ENCODE data around the gene DHRS7B.

The DHRS7B gene

DNA sequence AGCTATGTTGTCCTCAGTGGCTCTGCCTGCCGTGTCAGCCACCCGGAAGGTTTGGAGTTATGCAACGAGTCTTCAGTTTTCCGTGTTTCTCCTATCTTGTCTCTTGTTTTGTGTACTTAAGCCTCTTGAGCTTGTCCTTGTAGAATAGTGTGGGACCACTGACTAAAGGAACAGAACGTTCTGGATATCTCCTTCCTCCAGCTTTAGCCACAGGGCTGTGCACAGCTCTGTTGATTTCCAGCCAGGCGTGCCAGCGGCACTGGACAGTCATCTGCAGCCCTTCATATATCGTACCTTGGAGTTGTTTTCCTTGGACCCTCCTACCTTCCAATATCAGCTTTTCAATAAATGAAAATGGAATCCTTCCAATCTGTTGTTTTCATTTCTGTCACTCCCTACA, 47.4 kb downstream of the DHRS7B start:
- Histone ChIP-seq H3K4me3 (IDR thresholded peaks at IDR 0.05; ENCODE audit: insufficient read depth, low read depth, low read length) (no peak overlapping the region), H3K4me2 (no peak overlapping the region), H4K20me1 (ENCODE audit: insufficient read depth) (no peaks in the 10 kb centered on the region), H3K27ac (no peak overlapping the region), H3K4me1 (ENCODE audit: low read depth, poor library complexity, severe bottlenecking) (peaks cover 3% of the 10 kb centered on the region), H3K27me3 (ENCODE audit: insufficient read depth, low read depth) (no peaks in the 10 kb centered on the region), H3K36me3 (ENCODE audit: insufficient read depth) (no peaks in the 10 kb centered on the region), H3K9ac (no peak overlapping the region), H2AFZ (ENCODE audit: low read depth) (no peak overlapping the region), H3K79me2 (ENCODE audit: insufficient read depth, low read depth) (no peaks in the 10 kb centered on the region)
- TF ChIP-seq, protein P1, sequence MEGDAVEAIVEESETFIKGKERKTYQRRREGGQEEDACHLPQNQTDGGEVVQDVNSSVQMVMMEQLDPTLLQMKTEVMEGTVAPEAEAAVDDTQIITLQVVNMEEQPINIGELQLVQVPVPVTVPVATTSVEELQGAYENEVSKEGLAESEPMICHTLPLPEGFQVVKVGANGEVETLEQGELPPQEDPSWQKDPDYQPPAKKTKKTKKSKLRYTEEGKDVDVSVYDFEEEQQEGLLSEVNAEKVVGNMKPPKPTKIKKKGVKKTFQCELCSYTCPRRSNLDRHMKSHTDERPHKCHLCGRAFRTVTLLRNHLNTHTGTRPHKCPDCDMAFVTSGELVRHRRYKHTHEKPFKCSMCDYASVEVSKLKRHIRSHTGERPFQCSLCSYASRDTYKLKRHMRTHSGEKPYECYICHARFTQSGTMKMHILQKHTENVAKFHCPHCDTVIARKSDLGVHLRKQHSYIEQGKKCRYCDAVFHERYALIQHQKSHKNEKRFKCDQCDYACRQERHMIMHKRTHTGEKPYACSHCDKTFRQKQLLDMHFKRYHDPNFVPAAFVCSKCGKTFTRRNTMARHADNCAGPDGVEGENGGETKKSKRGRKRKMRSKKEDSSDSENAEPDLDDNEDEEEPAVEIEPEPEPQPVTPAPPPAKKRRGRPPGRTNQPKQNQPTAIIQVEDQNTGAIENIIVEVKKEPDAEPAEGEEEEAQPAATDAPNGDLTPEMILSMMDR (conservative IDR thresholded peaks at IDR 0.05; ENCODE audit: low read depth, low read length) = no peak

- no peaks in the 10 kb centered on the region for H3K36me3 ChIP-seq (ENCODE audit: insufficient read depth)
- no peaks in the 10 kb centered on the region for H3K79me2 ChIP-seq (ENCODE audit: insufficient read depth, low read depth)
- H3K4me3 ChIP-seq (IDR thresholded peaks at IDR 0.05; ENCODE audit: insufficient read depth, low read depth, low read length) = no peak overlapping the region
- H4K20me1 ChIP-seq (ENCODE audit: insufficient read depth) = no peaks in the 10 kb centered on the region
- H3K4me1 ChIP-seq (ENCODE audit: low read depth, poor library complexity, severe bottlenecking) = peaks cover 3% of the 10 kb centered on the region
- no peak overlapping the region for H2AFZ ChIP-seq (ENCODE audit: low read depth)
- no peak overlapping the region for H3K4me2 ChIP-seq
- no peak overlapping the region for H3K27ac ChIP-seq
- no peaks in the 10 kb centered on the region for H3K27me3 ChIP-seq (ENCODE audit: insufficient read depth, low read depth)
- TF ChIP-seq, protein P1 (conservative IDR thresholded peaks at IDR 0.05; ENCODE audit: low read depth, low read length) = no peak
- H3K9ac ChIP-seq = no peak overlapping the region
Measured at GRCh38 chr17:21174713-21175112, 47.9 kb downstream of the DHRS7B start.

DNA sequence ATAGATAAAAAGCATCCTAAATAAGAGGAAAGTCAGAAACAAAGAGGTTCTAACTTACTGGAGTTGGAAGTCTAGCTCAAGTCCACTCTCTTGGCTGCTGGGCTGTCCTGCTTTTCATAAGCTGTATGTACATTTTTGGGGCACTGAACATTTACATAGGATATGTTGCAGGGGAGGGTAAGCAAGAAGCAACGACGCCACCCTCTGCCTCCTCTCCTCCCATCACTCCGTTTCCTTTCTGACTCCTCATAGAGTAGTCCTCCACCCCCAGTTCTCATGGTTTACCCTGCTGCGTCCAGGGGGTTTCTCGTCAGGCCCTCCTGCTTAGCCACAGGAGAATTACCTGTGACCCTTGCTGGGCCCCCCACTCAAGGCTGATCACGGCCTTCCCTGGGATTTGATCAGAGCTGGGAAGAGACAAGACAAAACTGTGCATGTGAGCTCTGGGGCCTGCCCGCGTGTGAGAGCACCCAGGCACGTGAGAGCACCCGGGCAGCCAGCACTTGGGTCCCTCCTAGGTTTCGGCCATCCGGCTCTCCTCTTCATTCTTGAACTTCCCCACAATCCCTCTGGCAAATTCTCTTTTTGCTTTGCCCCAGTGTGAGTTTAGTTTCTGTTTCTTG, 50.1 kb downstream of the DHRS7B start:
- H2AFZ ChIP-seq (ENCODE audit: low read depth) = no peak overlapping the region
- no peak overlapping the region for H3K9ac ChIP-seq
- H3K27ac ChIP-seq = no peak overlapping the region
- no peaks in the 10 kb centered on the region for H3K36me3 ChIP-seq (ENCODE audit: insufficient read depth)
- TF ChIP-seq, protein P1 (conservative IDR thresholded peaks at IDR 0.05; ENCODE audit: low read depth, low read length) = no peak
- no peak overlapping the region for H3K4me2 ChIP-seq
- H3K4me3 ChIP-seq (IDR thresholded peaks at IDR 0.05; ENCODE audit: insufficient read depth, low read depth, low read length) = no peak overlapping the region
- H3K27me3 ChIP-seq (ENCODE audit: insufficient read depth, low read depth) = no peaks in the 10 kb centered on the region
- H3K79me2 ChIP-seq (ENCODE audit: insufficient read depth, low read depth) = no peaks in the 10 kb centered on the region
- H4K20me1 ChIP-seq (ENCODE audit: insufficient read depth) = no peaks in the 10 kb centered on the region
- no peaks in the 10 kb centered on the region for H3K4me1 ChIP-seq (ENCODE audit: low read depth, poor library complexity, severe bottlenecking)

DNA sequence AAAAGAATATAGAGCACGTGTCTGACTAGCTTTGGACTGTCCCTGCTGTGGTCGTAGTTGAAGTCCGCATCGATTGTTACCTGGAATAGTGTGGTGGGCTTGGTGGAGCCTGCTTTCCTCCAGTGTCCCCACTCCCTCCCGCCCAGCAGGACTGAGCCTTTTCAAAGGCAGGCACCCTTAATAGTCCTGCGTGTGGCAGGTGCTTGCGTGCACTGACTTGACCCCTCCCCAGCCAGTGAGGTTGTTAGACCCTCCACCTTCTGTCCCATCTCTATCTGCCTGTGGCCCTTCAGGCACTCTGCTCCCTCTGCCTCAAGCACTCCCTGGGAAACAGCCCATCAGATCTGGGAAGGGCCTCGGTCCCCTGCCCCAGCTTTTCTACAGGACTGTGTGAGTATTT, 50.6 kb downstream of the DHRS7B start:
- Histone ChIP-seq H3K79me2 (ENCODE audit: insufficient read depth, low read depth) (no peaks in the 10 kb centered on the region), H3K27ac (no peak overlapping the region), H3K4me3 (IDR thresholded peaks at IDR 0.05; ENCODE audit: insufficient read depth, low read depth, low read length) (no peak overlapping the region), H3K4me2 (no peak overlapping the region), H3K27me3 (ENCODE audit: insufficient read depth, low read depth) (no peaks in the 10 kb centered on the region), H3K36me3 (ENCODE audit: insufficient read depth) (no peaks in the 10 kb centered on the region), H2AFZ (ENCODE audit: low read depth) (no peak overlapping the region), H3K9ac (no peak overlapping the region), H4K20me1 (ENCODE audit: insufficient read depth) (no peaks in the 10 kb centered on the region), H3K4me1 (ENCODE audit: low read depth, poor library complexity, severe bottlenecking) (no peaks in the 10 kb centered on the region)
- TF ChIP-seq, protein P1 (conservative IDR thresholded peaks at IDR 0.05; ENCODE audit: low read depth, low read length) = no peak
